Stimulated activated CD4-positive, alpha-beta T cell treated with anti-CD3 and anti-CD28 coated beads, Interleukin-15, amount 100 ng/mL, for 1 hour (primary cell): ENCODE measurements around the gene ZNF263.

Source experiments
- DNase-seq, 2 donors: peaks; one replicate each; pipeline ENCODE4 v3.0.0-alpha.2; 2020; ENCODE audit warnings: low read depth in 1 of 2, low spot score in 1 of 2

Gene ZNF263

DNA sequence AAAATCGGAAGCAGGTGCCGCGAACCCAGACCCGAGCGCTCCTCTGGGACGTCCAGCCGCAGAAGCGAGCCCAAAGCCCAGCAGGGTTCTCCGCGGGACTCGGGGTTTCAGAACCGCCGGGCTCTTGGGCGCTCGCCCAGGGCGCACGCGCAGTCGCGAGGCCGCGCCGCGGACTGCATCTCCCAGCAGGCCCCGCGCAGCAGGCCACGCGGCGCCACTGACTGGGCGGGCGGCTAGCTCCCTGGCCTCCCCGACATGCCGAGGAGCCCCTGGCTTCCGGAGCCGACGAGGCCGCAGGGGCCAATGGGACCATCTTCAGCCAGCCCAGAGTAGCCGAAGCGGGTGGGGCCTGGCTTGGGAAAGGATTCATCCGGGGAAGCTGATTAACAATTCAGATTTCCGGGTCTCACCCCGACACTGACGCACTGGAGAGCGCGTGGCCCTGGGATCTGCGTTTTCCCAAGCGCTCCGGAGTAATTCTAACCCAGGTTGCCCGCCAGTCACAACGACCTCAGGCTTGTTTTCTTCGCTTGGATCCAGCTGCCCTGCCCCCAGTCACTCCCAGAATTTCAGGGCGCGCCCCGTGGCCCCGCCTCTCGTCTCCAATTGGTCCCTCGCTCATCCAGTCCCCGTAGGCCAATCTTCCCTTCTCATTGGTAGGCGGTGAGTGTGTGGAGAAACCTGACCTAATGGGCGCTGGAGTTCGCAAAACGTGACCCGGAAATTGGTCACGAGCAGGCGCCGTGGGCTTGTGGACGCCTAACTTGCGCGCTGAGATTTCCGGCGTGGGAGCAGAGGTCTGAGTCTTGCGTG lies at the start of gene ZNF263:
Gene ZNF263, plus strand, starts transcription at position 762 of the 813 bp plus-strand sequence. CDS start 328 bp downstream, outside the sequence.
- DNase-seq: peak; percentile 86

DNA sequence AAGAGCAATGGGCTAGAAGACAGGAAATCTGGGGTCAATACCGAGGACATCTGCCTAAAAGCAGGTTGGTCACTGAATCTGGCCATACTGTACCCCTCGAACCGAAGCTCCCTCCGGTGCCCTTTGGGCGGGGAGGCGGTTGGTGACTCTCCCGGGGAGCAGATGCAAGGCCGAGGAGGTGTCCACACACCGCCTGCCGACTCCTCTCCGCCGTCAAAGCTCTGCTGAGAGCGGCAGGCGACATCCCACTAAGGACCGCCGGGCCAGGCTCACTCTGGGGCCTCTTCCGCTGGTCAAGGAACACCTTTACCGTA lies 48.8 kb upstream of the ZNF263 start:
- DNase-seq: no peak

DNA sequence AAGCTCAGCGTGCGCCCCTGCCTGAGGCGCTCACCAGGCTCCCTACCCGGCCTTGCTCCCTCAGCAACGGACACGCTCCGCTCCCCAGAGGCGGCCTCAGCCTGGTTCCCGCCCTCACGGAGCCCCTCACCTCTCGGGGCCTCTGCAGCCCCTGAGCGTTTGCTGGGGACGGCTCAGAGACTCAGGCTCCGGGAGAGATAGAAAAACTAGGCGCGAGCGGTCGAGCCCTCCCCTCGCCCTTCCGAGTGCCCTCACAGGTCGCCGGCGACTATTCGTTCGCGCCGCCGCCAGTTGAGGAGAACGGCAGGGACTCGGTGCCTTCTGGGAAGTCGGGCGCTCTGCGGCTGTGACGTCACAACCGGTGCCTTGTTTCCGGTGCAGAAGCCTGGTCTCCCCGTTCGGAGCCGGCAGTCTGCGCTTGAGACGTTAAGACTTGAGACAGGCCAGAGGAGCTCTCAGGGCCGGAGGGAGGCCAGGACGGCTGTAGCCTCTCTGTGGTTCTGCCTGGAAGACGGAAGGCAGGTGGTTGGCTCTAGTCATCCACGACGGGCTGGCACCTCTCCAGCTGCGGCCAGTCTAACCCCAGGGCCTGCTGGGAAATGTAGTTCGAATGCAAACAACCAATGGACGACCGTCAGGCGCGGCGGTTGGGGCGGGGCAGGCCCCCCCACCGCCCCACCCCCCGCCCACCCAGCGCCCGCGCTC lies 48.3 kb upstream of the ZNF263 start, which contains the start of gene ZNF200:
Gene ZNF200, minus strand, starts transcription at position 302 of the 705 bp plus-strand sequence. CDS start 1,403 bp downstream, outside the sequence.
- DNase-seq: peak; percentile 81 to 85

DNA sequence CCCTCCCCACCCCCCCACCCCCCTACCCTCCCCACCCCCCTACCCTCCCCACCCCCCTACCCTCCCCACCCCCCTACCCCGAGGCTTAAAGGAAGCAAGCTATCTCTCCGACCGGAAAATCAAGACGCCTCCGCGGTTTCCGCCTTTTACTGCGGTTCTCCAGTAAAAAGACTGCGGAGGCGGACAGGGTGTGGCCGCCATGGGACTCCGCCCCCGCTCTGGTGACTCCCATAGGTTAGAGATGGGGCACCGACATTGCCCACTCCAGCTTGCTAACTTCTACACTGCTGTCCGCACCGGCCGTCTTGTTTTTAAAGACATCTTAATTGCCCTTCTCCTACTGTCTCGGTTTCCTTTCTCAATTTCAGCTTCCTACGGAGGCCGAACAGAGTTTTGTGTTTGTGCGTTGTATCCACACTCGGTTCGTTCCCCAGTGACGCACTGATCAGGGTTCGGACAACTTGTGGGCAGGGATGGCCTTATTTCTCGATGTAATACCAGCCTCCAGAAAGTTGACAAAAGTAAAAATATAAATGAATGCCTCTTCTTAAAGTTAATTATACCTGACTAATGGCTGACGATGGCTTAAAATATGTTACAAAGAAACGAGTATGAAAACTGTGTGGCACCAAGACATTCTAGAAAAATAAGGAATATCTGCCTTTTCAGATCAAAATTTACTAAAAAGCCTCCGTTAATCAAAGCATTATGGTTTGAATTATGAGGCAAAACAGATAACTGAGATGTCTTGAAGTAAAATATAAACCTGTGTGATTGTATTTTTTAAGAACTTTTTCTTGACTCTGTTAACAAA lies 47.2 kb upstream of the ZNF263 start:
- DNase-seq: peak in 1 of 2 donors; percentile 15

GRCh38 chr16:3241761-3242160 lies 41.5 kb upstream of the ZNF263 start:
- DNase-seq: no peak

- DNase-seq: no peak
These were observed 40.6 kb upstream of the ZNF263 start for GRCh38 chr16:3242709-3243108.

DNA sequence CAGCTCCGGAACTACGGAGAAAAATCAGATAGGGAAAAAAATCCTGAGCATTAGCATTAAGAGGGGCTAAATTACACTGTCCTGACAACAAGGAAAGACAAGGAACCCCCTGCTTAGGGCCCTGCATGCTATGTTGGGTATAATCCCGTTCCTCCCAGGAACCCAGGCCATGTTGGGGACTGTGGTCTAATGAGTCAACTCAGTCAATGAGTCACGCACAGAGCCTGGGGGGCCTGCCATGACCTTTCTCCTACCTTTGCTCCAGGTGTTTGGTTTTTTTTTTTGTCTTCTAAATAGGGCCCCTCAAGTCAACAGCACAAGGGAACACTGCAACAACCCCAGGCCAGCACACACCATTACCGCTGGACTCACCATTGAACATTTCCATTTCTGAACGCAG lies 39.4 kb upstream of the ZNF263 start:
- DNase-seq: no peak

- no peak for DNase-seq
These were observed 37.3 kb upstream of the ZNF263 start for GRCh38 chr16:3246002-3246401.

DNA sequence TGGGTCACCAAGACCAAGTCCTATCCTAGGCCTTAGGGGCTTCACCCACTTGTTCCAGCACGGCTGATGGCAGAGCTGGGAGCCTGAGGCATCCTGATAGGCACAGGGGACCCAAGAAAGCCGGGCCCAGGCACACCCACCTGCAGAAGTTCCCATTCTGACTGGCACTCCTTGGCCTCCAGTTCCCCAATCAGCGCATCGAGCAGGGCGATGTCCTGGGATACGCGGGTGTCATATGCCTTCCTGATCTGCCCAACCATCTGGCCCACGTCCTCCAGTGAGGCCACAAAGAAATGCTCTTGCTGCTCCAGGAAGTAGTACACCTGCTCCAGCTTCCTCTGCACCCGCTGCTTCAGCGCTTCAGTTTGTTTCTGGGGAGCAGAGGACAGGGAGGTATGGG lies 36.4 kb upstream of the ZNF263 start:
- no peak for DNase-seq

GRCh38 chr16:3248596-3248995 lies 34.7 kb upstream of the ZNF263 start:
- DNase-seq: no peak

GRCh38 chr16:3249020-3249419 lies 34.3 kb upstream of the ZNF263 start:
- no peak for DNase-seq

DNA sequence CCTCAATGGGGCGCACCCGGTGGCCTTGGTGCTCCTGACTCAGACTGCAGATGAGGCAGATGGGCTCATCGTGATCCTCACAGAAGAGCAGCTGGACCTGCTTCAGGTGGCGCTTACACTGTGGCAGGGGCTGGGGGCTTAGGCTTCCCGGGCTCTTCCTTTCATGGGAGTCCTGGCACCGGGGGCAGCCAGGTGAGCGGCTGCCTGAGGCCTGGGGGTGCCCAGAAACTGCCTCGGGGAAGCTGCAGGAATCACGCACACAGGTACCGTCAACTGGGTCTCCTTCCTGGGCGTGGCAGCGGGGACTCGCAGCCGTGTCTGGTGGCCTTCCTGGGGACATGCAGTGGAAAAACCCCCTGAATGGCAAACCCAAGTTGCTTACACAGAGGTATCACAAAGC lies 33.8 kb upstream of the ZNF263 start:
- no peak for DNase-seq

DNA sequence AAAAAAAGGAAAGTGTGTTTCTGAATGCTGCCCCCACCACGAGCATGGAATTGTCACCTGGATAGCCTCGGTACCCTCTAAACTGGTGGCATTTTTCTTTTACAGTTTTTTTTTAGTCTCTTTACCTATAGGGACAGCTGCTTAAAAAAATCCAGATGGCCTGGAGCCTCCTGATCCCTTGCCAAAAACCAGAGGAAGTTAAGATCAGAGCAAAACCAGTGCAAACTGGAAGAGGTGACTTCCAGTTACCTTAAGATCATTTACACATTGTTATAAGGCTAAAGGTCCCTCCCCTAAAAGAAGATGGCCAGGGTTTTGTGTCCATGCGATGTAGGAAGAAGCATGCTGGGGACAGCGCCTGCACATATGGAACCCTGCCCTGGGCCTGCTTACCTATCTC lies 30.3 kb upstream of the ZNF263 start:
- no peak for DNase-seq

DNA sequence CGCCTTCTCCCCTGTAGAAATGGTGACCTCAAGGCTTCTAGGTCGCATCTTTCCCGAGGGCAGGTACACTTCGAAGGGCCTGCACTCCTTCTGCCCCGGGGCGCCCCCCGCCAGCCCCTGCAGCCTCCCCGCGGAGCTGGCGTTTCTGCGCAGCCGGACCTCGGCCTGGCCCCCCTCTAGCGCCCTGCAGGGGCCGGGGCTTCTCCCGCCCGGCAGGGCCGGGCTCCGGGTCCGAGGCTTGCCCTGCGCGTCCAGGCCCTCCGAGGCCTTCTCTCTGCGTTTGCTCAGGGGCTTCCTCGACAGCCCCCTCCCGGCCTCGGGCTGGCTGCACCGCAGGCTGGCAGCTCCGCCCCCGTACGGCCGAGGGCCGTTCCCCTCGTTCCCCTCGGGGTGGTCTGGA lies 29.0 kb upstream of the ZNF263 start:
- no peak for DNase-seq

DNA sequence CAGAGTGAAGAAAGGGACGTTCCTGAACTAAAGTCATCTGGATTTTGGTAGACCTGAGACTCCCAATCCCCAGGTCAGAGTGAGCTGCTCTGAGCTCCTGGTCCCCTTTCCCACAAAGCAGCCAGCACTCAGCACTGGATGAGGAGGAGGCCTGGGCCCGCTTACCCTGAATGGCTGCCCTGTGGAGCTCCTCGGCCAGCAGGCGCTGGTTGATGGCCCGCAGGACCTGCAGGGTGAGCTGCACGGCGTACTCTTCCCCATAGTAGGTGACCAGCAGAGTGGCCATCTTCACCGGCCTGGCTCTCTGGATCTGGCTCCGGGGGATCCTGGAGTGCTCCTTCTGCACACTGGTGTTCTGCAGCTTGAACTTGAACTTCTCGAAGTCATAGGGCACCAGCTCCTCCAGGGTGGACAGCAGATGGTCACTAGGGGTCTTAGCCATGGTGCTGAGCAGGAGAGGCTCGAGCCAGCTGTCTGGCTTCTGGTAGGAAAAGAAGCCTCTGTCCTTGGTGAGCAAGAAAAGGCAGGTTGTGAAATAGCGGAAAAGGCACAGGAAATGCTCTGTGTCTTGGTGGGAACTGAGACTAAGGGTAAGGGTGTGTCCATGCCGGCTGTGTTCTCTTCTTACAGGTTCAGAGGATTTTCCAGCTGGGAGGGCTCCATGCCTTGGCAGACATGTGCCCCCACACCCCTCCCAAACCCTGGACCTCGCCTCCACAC lies 27.0 kb upstream of the ZNF263 start, which contains the start of gene MEFV:
Gene MEFV, minus strand, starts transcription at position 488 of the 720 bp plus-strand sequence. Its CDS starts 46 bp downstream, at position 442.
- DNase-seq: no peak

DNA sequence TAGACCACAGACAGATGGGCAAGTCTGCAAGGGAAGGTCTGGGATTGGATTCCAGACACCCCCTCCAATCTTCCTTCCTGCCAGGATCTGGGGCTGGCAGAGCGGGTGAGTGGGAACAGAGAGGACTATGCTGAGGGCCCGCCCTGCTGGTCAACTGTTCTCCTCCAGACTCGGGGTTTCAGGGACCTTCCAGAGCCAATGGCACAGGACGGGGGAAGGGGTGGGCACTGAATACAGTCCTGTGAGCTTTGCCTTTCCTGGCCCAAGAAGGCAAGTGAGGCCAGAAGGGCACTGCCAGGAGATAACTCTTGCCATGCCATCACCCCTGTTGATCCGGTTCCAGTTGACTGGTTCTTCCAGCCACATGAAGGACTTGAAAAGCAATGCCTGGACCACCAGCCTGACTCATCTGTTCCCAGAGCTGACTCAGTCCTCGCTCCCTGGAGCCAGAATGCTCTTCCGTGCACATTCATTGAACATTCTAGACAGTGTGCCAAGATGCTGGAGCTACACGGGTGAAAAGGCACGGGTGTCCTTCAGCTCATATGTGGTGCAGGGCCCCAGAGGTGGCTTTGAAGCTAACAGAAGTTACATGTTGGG lies 26.3 kb upstream of the ZNF263 start:
- no peak for DNase-seq

GRCh38 chr16:3259836-3260235 lies 23.5 kb upstream of the ZNF263 start:
- no peak for DNase-seq

DNA sequence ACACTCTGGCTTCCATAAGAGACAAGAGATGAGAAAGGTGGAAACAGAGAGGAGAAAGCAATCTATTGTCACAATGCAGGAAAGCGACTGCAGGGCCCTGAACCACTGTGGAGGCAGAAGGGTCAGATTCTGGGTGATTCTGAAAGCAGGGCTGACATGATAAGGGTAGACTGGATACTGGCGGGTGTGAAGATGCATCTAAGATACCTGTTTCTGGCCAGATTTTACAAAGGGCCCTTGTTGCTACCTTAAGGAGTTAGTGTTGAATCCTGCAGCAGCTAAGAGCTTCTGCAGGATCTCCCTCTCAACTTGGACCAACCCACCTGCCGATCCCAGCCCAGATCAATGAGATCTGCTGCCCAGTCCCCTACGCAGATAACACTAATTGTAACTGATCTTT lies 20.8 kb upstream of the ZNF263 start:
- DNase-seq: no peak

- peak; percentile 93 to 98 for DNase-seq
These were observed 18.9 kb upstream of the ZNF263 start for GRCh38 chr16:3264137-3265036.
